Endodermal cell (in vitro differentiated cells): ENCODE results near the gene KIF1B. TPM values are rescaled to one million over a fixed set of nuclear protein-coding genes. Genes with fewer than 3 reads are reported as not detected.
"Not testable (repeated sequence)": the region's sequence is repeated elsewhere in the genome, so short reads cannot be mapped to it uniquely, and the experiment has no call there.

ENCODE experiments used
- DNase-seq: peaks from one replicate; pipeline ENCODE4 v3.0.0-alpha.2; 2017
- H3K27ac ChIP-seq: 2 replicates; pipeline ENCODE4 v1.5.1; 2013; ENCODE audit warnings: mild to moderate bottlenecking, low read depth, low read length, moderate library complexity
- H3K27me3 ChIP-seq: 2 replicates; pipeline ENCODE4 v1.6.1; 2013; ENCODE audit warnings: mild to moderate bottlenecking, low read length, moderate library complexity; ENCODE audit not compliant: insufficient read depth, control insufficient read depth, poor library complexity, severe bottlenecking
- H3K36me3 ChIP-seq: 2 replicates; pipeline ENCODE4 v1.7.0; 2013; ENCODE audit warnings: mild to moderate bottlenecking, low read length, moderate library complexity; ENCODE audit not compliant: control insufficient read depth, insufficient read depth
- H3K4me1 ChIP-seq: one replicate; pipeline ENCODE4 v1.7.0; 2013; ENCODE audit warnings: low read length; ENCODE audit not compliant: control insufficient read depth, insufficient read depth
- H3K4me3 ChIP-seq: 2 replicates; pipeline ENCODE4 v1.5.1; 2013; ENCODE audit warnings: mild to moderate bottlenecking, low read length, moderate library complexity
- H3K9ac ChIP-seq: 2 replicates; pipeline ENCODE4 v1.6.1; 2013; ENCODE audit warnings: mild to moderate bottlenecking, low read length, moderate library complexity; ENCODE audit not compliant: poor library complexity, severe bottlenecking; ENCODE audit errors: extremely low read depth
- H3K9me3 ChIP-seq: 2 replicates; pipeline ENCODE4 v1.6.1; 2013; ENCODE audit warnings: mild to moderate bottlenecking, low read length, moderate library complexity; ENCODE audit not compliant: control insufficient read depth
- H3K27ac Mint-ChIP-seq: 2 replicates; pipeline ENCODE4 v1.8.0; 2020; ENCODE audit warnings: mixed read lengths
- H3K27me3 Mint-ChIP-seq: 2 replicates; pipeline ENCODE4 v1.8.0; 2021; ENCODE audit warnings: mild to moderate bottlenecking, mixed read lengths; ENCODE audit not compliant: insufficient read depth
- H3K36me3 Mint-ChIP-seq: 2 replicates; pipeline ENCODE4 v1.8.0; 2020; ENCODE audit warnings: low read depth, mixed read lengths
- H3K4me1 Mint-ChIP-seq: 2 replicates; pipeline ENCODE4 v1.8.0; 2020; ENCODE audit warnings: mixed read lengths
- H3K4me3 Mint-ChIP-seq: 2 replicates; pipeline ENCODE4 v1.8.0; 2020; ENCODE audit warnings: mild to moderate bottlenecking, moderate library complexity, mixed read lengths
- H3K9me3 Mint-ChIP-seq: 2 replicates; pipeline ENCODE4 v1.8.0; 2020; ENCODE audit warnings: mild to moderate bottlenecking, mixed read lengths
- CTCF ChIP-seq: fragments of 200-600 bp; sonication (generic); conservative IDR thresholded peaks from 2 replicates; pipeline ENCODE4 v1.5.0; 2021; ENCODE audit warnings: antibody characterized with exemption, mild to moderate bottlenecking
- WGBS, 2 experiments: methylation state at CpG; one replicate each; pipeline versions ENCODE4 v1.1.5 to v1.1.7; 2013; ENCODE audit warnings: missing lambda C conversion rate in 2 of 2, mixed read lengths in 1 of 2; ENCODE audit not compliant: insufficient coverage in 1 of 2, insufficient read length in 1 of 2; 5-methylcytosine and 5-hydroxymethylcytosine counted together
- total RNA-seq, 2 donors: library from RNA; stranded (reverse); fragmentation: NEBNext Ultra II Directional in 1 of 2; extraction: Animal tissue kit (Norgen Biotek cat#: 25700) in 1 of 2; gene quantifications; 2 replicates in 1 of 2; 3 replicates in 1 of 2; pipeline ENCODE4 v1.2.1, GENCODE V29; 2021

The KIF1B gene
- total RNA-seq, 2 donors from 2014 or later: 71.5 to 74.2 TPM

GRCh38 chr1:10196976-10197375 lies 13.4 kb upstream of the KIF1B start:
- no peaks in the 10 kb centered on the region for H3K36me3 Mint-ChIP-seq

GRCh38 chr1:10200620-10201019 lies 9.8 kb upstream of the KIF1B start:
- H3K9ac ChIP-seq: no peak overlapping the region
- H3K27ac ChIP-seq: no peak overlapping the region
- H3K4me1 ChIP-seq: no peaks in the 10 kb centered on the region
- Mint-ChIP-seq H3K36me3 (no peaks in the 10 kb centered on the region), H3K27me3 (no peaks in the 10 kb centered on the region), H3K4me3 (no peak overlapping the region), H3K27ac (no peak overlapping the region), H3K4me1 (no peaks in the 10 kb centered on the region), H3K9me3 (no peaks in the 10 kb centered on the region)
- 87 to 94% methylated on average over 3 to 4 of the region's 4 CpGs for WGBS, 2 experiments
- H3K36me3 ChIP-seq: no peaks in the 10 kb centered on the region
- no peak for TF ChIP-seq CTCF
- H3K9me3 ChIP-seq: no peaks in the 10 kb centered on the region
- no peak for DNase-seq
- no peaks in the 10 kb centered on the region for H3K27me3 ChIP-seq
- H3K4me3 ChIP-seq: no peak overlapping the region

More at GRCh38 chr1:10196976-10197375, 13.4 kb upstream of the KIF1B start:
- Mint-ChIP-seq H3K27ac (no peak overlapping the region), H3K4me1 (no peaks in the 10 kb centered on the region), H3K4me3 (no peak overlapping the region), H3K27me3 (no peaks in the 10 kb centered on the region), H3K9me3 (no peaks in the 10 kb centered on the region)
- Histone ChIP-seq H3K9me3 (no peaks in the 10 kb centered on the region), H3K4me3 (no peak overlapping the region), H3K36me3 (no peaks in the 10 kb centered on the region), H3K9ac (no peak overlapping the region), H3K27me3 (no peaks in the 10 kb centered on the region), H3K4me1 (no peaks in the 10 kb centered on the region), H3K27ac (no peak overlapping the region)
- DNase-seq: no peak
- WGBS, 2 experiments: 92 to 95% methylated on average over 2 to 3 of the region's 3 CpGs
- no peak for TF ChIP-seq CTCF

- 91 to 92% methylated on average over 4 to 7 of the region's 7 CpGs for WGBS, 2 experiments
- H3K36me3 ChIP-seq: no peaks in the 10 kb centered on the region
- no peaks in the 10 kb centered on the region for H3K36me3 Mint-ChIP-seq
- no peak overlapping the region for H3K27ac ChIP-seq
- no peaks in the 10 kb centered on the region for H3K9me3 ChIP-seq
- no peak for DNase-seq
- H3K27ac Mint-ChIP-seq: no peak overlapping the region
- no peak overlapping the region for H3K9ac ChIP-seq
- H3K4me1 Mint-ChIP-seq: no peaks in the 10 kb centered on the region
- no peaks in the 10 kb centered on the region for H3K27me3 ChIP-seq
- no peak overlapping the region for H3K4me3 Mint-ChIP-seq
- peaks cover 5% of the 10 kb centered on the region for H3K27me3 Mint-ChIP-seq
- no peaks in the 10 kb centered on the region for H3K4me1 ChIP-seq
- TF ChIP-seq CTCF: no peak
- no peak overlapping the region for H3K4me3 ChIP-seq
- H3K9me3 Mint-ChIP-seq: no peaks in the 10 kb centered on the region
These were observed 6.2 kb upstream of the KIF1B start for GRCh38 chr1:10204003-10204642.

- H3K27me3 Mint-ChIP-seq, H3K9ac ChIP-seq, H3K27me3 ChIP-seq, H3K4me1 Mint-ChIP-seq, H3K36me3 Mint-ChIP-seq, H3K4me3 Mint-ChIP-seq, H3K27ac ChIP-seq, H3K36me3 ChIP-seq, H3K27ac Mint-ChIP-seq, H3K9me3 ChIP-seq, H3K4me1 ChIP-seq, DNase-seq, H3K4me3 ChIP-seq, H3K9me3 Mint-ChIP-seq: not testable (repeated sequence)
- 86 to 87% methylated on average over 7 to 13 of the region's 14 CpGs for WGBS, 2 experiments
These were observed 5.2 kb upstream of the KIF1B start for GRCh38 chr1:10205206-10205605.
